GM18873 (cell line): ENCODE data around the gene BEND7.
"Not testable (repeated sequence)": the region's sequence is repeated elsewhere in the genome, so short reads cannot be mapped to it uniquely, and the experiment has no call there.

Experiments
- ATAC-seq: cut with Tn5 transposase; IDR thresholded peaks from one replicate; pipeline ENCODE4 v1.9.1; 2021; ENCODE audit warnings: mild to moderate bottlenecking, moderate library complexity, moderate number of reproducible peaks; ENCODE audit not compliant: unreplicated experiment, low FRiP score

The BEND7 gene

DNA sequence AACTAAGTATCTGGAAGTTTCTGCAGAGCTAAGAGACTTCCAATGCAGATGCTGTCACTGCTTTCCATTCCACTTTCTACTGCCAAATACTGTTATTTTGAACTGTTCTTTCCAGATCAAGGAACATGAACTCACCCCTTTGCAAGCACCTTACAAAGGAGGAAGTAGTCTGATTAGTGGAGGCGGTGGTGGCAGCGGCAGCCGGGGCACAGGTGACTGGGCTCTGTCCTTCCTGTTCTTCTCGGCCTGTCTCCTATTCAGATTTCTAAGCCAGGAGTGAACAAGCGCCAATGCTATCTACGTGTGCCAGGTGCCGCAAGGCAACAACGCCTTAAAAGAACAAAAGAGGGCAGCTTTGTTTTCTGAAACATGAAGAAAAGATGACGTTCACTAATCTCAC is 44.9 kb downstream of the BEND7 start:
- ATAC-seq = no peak

DNA sequence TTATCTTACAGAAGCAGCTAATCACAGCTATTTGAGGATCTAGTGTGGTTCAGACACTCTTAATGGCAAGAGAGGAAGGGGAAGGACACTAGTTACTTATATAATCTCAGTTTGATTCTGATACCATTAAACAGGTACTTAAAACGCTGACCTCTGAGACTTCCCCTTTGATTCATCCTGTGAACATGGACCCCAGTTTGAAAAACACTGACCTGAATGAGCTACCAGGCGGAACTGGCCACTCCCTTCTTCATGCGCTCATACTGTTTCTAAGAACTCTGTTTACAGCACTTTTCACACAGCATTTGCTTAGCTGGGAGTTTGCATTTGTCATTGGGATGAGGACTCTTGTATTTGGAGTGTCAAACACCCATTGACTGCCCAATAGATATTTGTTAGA is 45.7 kb downstream of the BEND7 start:
- ATAC-seq = no peak

DNA sequence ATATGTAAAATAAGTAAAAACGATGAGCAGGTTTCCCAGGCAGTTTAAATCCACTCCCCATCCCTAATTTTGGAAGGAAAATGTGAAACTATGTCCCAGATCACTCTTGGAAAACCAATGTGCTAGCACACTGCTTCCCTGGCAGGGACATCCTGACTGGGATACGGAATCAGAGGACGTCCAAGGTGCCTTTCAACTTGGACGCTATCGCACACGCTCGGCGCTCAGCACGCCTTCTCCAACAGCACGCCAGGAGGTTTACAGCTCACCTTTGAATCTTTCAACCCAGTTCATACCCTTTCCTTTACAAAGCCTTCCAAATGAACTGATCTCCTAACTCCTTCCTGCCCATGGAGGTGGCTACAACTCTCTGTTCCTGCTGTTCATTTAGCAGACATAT is 47.1 kb downstream of the BEND7 start:
- no peak for ATAC-seq

DNA sequence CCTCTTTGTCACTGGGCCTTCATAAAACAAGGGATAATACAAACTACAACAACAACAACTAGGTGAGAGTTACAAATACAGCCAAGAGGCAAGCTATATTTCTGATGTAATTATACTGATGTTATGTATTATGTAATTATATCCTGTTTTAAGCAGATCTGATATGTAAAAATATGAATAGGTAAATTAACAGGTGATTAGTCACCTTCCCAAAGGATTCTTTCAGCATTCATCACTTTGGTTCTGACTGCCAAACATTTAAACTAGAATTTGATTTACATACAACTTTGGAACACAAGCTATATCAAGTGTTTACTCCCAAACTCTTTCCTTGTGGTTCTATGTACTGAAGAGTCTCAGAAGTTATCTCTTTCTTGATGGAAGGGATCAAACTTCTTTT is 53.7 kb downstream of the BEND7 start:
- no peak for ATAC-seq

DNA sequence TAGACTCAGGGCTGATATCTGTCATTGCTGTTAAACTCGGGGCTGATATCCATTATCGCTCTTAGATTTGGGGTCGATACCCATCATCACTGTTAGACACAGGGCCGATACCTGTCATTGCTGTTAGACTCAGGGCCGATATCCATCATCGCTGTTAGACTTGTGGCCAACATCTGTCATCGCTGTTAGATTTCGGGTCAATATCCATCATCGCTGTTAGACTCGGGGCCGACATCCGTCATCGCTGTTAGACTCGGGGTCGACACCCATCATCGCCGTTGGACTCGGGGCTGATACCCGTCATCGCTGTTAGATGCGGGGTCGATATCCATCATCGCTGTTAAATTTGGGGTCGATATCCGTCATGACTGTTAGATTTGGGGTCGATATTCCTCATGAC is 54.8 kb downstream of the BEND7 start:
- ATAC-seq = no peak

DNA sequence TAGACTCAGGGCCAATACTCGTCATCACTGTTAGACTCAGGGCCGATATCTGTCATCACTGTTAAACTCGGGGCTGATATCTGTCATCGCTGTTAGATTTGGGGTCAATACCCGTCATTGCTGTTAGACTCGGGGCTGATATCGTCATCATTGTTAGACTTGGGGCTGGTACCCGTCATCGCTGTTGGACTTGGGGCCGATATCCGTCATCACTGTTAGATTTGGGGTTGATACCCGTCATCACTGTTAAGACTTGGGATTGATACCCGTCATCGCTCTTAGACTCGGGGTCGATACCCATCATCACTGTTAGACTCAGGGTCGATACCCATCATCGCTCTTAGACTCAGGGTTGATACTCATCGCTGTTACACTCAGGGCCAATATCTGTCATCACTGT is 56.5 kb downstream of the BEND7 start:
- ATAC-seq = no peak

DNA sequence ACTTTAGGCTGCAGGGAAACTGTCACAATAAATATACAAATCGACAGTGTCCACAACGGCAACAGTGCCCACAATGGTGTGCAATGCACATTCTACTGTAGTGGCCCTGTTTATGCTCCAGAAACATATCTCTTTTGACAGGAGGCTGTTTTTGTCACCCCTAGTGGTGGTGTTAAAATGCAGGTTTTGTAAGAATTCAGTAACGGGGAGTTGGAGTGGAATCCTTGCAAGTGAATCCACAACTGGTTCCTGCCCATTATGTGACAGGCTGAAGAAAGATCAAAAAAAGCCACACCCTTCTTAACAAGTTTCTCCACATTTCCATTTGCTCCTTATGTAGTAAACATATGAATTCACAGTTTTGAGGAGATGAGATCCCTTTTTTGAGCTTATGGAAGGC is 58.5 kb downstream of the BEND7 start:
- ATAC-seq = no peak

DNA sequence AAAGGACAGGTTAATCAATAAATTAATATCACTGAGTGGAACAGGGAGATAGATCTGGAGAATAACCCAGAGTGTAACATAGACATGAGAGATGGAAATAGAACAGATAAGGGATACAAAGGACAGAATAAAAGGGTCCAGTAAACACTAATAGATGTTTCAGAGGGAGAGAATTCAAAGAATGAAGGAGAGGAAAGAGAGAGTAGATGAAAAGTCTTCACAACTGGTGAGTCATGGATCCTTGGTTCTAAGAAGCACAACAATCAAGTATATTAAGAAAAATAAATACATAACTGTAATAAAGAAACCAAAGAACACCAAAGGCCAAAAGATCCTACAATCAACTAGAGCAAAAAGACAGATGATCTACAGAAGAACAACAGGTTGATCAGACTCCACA is 66.3 kb downstream of the BEND7 start:
- no peak for ATAC-seq

DNA sequence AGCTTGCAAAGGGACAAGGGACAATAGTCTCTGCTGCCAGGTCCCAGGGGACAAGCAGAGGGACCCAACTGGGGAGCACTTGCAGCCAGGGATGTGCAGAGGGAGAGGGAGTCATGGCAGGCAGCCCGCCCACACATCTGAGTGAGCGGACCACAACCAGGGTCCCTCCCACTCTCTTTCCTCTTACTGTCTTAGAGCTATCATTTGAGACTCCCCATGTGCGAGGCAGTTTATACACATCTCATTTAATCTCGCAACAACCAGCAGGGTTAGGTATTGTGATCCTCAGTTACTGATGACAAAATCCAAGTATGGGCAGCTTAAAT is 70.2 kb downstream of the BEND7 start:
- ATAC-seq = no peak

DNA sequence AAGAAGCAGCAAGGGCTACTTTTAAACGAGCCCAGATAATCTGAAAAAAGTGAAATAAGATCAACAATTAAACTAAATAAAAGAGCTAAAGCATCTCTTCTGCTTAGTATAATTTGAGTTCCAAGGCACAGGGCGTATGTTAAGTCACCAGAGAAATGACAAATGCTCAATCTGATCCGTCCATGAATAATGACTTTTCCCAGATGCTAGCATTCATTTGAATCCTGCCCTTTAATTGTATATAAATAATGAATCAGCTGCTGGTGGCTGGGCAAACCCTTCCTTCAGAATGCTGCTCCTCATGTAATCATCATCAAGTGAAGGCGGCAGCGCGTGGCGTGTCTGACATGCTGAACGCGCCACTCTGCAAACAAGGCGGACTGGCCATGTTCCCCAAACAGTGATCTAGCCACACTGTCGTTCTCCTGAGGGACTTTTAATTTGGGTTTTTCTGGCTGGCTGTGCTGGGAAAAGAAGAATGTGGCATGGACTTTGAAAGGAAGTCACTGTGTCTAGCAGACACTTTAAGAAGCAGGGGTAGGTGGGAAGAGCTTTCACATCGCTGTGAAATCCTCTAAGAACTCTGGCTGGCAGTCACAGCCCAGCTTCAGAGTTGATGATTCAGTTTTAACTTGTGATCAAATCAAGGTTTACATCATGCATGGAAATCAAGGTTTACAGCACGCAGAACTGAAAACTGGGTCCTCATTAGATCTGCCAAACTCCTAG is 70.7 kb downstream of the BEND7 start:
- ATAC-seq = no peak

DNA sequence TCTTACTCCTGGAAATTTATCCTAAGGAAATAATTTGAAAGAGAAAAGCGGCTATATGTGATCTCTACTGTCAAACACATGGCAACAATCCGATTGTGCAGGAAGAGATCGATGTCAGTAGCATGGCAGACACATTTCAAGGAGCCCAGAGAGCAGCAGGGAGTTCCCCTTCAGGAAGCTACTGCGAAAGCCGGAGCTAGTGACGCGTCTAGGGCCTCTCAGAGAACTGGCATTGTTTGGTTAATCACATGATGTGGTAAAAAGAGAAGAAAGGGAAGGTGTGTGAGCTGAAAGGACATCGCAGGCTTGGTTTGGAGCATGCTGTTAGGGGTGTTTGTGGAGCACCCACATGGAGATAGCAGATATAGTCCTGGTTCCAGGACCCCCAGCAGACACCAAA is 74.9 kb downstream of the BEND7 start:
- no peak for ATAC-seq

DNA sequence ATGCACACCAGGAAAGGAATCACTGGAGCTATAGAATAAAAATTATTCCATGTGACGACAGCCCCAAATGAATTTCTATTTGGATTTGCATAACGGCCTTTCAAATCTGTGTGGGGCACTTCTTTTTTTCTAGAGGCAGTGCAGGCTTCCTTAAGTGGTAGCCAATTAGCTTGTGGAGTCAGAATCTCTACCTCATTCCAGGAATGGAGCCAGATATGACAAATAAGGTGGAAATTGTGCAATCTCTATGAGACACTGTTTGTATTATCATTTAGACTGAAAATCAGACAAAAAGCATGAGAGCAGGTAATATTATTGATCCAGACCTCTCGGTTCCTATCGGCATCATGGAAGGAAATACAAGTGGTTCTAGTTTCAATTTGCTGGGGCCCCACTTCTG is 78.7 kb downstream of the BEND7 start:
- no peak for ATAC-seq

DNA sequence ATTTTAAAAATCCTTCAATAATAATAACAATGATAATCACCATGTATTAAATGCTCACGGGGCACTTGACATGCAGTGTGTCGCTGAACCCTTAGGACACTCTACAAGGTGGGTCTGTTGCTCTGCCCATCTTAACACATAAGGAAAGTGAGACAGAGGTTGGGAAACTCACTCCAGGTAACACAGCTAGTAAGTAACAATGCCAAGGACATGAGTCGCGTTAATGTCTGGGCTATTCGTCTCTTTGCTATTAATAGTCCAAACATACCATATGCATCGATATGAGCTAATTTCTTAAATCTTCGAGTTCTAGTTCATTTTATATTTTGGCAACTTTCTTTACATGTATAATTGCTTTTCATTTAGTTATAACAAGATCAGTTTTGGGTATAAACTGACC is 79.5 kb downstream of the BEND7 start:
- no peak for ATAC-seq

DNA sequence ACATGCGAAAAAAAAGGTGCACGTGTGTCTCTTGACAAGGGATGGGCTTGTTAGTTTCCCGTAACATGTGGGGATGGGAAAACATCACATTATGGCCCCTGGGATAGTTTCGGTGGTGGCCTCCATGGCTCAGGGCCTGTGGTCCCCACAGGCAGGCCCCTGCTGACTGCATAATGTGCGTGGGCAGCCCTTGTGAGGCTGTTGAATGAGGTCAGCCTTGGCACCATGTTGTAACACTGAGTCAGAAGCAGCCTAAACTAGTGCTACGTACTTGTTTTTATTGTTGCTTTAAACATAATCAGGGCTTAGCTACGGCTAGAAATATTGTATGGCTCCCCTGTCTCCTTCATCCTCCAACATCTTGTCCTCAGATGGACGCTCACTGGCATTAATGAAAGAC is 80.6 kb downstream of the BEND7 start:
- no peak for ATAC-seq

DNA sequence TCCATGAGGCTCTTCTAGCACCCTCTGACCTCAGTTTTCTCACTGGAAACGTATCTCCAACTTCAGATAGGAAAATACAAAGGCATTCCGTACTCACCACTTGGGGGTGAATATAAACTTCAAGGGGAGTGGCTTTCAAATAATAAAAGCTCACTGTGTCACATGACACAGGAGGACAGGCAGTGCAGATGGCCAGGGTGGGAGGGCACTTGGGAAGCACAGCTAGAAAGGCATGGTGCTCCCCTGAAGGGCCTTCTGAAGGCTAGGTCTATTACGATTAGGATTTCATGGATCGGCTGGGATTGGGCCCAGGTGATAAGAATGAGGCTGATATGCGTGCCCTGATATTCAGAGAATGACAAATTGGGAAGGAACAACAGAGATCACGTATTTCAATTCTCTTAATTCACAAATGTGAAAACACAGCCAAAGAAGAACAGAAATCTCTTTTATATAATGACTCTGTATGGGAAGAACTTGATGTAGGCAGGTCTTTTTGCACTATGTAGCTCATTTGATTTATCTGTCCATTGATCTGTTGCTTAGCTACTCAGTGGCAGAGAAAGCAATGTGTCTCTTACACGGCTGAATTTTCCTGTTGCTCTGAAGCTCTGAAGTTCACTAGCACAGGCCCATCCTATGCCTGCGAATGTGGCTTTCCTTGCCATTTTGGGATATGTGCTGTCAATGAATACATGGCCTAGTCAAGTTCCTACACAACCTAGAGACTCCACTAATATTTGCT is 83.0 kb downstream of the BEND7 start:
- ATAC-seq = no peak

DNA sequence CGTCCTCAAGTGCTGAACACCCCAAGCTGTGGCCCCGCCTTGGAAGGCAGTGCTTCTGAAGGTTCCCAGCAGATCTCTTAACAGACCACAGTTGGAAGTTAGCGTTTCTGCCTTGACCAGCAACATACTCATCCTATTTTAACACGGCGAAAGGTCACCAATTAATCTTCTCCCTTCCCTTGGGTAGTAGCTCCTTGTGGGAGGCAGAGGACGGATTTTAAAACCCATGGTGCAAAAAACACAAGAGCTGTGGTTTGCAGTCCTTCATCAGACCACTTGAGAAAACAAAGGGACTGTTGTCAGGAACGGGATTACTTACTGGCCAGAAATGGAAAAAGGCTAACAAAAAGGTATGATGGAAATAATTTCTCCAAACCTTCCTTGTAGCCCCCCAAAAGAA is 87.3 kb downstream of the BEND7 start:
- no peak for ATAC-seq

DNA sequence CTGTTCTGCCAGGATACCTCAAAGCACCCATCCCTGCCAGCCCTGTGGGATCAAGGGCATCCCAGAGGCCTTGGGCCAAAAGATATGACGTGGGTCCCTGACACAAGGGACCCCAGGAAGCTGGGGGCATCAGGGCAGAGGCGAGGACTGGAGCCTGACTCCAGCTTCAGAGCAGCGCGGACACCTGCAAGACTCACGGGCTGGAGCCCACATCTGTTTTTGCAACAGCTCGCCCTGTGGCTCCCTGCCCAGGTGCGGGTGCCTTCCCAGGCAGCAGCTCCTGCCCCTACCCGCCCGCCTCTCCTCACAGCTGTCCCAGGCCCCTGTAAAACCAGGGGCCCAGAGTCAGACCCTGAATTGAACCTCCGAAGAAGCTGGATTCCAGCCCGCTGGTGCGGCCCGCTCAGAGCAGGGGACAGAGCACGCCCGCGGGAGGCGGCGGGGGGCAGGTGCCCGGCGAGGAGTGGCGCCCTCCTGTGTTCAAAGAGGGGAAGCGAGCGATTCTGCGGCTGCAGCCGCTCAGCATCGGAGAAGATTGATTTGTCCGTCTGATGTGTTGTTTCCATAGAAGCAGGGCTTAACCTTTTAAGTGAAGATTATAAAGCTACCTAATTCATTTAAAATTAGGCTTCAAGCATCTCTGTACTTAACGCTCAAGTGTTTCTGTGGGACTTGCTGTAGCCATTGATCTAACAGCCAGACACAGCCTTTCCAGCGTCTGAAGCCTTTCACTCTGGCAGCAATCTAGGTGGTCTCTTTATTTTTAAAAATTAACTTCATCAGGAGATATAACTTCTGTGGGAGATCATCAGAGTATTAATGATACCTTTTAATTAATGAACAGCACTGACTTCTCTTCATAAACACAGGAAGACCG is 88.4 kb downstream of the BEND7 start:
- ATAC-seq = no peak

DNA sequence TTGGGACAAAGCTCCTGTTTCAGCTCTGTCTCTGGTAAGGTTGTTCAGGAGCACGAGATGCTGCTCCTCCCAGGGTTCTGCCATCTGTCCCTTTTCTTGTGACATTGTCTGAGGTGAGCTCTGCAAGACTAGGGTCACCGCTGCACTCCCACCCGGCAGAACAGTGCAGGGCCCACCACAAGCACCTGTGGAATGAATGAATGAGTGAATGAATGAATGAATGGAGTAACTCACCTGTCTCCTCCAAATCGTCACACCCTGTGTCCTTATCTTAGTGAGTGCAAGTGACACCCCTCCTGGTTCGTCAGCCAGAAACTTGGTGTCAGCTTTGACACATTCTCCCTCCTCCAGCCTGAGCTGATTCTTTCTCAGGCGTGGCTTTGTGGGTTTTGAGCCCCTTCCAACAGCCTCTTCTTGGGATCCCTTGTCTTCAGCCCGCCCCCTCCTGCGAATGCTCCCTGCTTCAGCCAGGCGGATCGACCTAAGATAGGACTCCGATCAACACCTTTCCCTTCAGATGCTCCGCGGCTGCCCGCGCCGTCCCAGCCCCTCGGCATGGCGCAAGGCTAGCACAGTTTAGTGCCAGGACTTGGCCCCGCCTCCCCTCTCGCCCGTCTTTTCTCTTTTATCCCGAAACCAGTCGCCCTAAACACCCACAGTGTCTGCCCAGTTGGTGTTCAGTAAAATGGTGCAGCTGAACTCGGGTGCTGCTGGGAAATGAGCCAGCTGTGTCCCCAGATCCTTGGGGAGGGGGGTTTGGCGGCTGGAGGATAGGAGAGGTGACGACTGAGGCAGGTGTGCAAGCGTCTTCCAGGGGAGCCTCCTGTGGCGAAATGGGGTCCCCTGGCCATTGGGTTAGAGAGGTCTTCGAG is 89.3 kb downstream of the BEND7 start:
- no peak for ATAC-seq

DNA sequence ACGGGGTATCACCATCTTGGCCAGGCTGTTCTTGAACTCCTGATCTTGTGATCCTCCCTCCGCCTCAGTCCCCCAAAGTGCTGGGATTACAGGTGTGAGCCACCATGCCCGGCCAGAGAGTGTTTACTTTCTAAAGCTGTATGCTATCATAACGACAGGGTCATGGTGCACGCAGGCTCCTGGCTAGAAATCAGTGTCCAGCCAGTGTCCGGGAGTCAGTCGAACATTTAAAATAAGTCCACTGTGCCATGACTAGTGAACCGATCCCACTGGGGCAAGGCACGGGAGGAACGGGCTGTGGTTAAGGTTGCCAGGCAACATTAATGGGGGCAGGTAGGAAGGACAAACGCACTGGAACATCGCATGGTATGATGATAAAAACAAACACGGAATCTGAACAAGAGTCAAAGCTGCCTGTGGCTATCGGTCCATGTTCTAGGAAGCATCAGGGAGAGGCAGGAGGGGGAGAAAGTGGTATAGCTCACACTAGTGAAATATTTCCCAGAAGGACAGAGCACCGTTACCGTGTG is 91.7 kb downstream of the BEND7 start:
- no peak for ATAC-seq

DNA sequence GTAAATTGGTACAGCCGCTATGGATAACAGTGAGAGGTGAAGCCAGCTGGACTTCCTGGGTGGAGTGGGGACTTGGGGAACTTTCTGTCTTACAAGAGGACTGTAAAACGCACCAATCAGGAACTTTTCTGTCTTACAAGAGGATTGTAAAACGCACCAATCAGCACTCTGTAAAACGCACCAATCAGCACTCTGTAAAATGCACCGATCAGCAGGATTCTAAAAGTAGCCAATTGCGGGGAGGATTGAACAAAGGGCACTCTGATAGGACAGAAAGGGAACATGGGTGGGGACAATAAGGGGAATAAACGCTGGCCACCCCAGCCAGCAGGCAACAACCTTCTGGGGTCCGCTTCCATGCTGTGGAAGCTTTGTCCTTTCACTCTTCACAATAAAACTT is 100.9 kb downstream of the BEND7 start:
- not testable (repeated sequence) for ATAC-seq
